GM18499 (cell line): ENCODE data around the gene PIP5K1B.
A peak's percentile ranks its signal among the peaks of the same experiment; 100 is the strongest.

Experiments used
- ATAC-seq: cut with Tn5 transposase; IDR thresholded peaks from one replicate; pipeline ENCODE4 v1.9.1; 2021; ENCODE audit warnings: moderate number of reproducible peaks; ENCODE audit not compliant: insufficient read depth, unreplicated experiment

PIP5K1B gene

DNA sequence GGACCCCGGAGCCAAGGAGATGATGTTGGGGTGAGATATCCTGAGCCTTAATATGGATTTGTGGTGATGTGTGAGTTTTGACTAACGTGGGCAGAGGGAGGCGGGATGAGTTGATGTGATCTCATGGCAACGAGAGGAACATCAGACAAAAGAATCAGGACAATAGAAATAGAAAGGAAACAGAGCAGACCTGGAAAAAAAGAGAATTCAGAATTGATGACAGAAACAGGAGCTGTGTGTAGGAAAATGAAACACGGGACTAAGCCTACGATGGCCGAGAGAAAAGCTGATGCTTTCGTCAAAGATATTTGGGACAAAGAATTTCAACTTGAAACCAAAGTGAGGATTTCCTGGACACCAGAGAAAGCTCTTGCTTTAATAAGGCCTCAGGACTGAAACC, 298.0 kb downstream of the PIP5K1B start:
- no peak for ATAC-seq

DNA sequence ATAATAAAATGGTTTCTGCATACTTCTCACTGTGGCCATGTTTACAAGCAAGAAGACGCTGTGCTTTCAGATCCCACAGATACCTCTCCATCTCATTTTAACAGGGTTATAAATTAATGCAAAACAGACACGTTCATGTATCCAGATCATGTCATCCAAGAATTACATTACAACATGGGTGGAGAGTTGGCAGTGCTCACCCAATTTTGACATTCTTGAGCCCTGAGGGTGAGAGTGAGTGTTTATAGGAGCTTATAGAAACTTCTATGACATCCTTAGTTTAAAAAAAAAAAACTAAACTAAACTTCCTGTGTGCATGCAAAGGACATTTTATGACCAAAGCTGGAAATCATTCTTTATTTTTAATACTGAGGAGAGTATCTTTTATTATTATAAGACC, 299.8 kb downstream of the PIP5K1B start:
- ATAC-seq: no peak

DNA sequence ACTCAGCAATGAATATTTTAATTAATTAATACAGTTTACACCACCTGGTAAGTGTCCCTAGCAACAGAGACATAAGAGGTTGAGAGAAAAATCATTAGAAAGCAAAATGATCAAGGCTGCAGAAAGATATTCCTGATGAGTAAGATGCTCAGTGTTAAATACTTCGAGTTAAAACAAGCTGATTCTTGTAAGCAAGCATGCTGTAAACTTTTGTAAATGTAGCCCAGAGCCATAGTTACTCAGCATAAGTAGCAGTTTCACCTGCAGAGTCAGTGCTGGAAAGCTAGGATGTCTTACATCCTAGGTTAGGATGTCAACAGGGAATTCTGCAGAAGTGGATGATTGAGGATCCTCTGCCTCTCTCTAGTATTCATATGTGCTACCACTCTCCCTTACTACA, 304.7 kb downstream of the PIP5K1B start:
- no peak for ATAC-seq

DNA sequence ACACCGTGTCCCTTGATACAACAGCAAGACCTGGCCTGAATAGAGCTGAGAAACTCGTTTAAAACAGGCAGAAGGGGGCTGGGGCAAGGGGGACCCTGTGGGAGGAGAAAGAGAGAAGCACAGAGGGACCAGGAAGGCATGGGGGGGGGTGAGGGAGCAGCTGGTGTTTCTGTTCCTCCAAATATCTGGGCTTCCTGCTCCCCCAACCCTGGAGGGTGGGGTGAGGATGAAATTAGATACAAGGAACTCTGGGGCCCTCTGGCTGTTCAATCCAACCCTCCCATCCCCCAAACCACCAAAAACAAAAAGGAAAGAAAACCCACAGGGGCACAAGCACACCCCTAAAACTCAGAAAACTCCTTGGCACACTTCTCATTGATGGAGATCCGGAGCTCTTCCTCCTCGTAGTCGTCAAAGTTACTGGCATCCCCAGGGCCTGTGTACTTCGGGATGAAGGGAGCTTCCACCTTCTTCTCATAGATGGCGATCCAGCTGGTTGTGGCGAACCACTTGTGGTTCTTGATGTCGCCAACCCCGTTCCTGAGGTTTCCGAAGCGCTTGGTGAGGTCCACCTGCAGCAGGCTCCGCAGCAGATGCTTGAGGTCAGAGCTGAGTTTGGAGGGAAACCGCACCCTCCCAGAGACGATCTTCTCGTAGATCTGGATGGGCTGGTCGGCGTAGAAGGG, 307.8 kb downstream of the PIP5K1B start:
- no peak for ATAC-seq

DNA sequence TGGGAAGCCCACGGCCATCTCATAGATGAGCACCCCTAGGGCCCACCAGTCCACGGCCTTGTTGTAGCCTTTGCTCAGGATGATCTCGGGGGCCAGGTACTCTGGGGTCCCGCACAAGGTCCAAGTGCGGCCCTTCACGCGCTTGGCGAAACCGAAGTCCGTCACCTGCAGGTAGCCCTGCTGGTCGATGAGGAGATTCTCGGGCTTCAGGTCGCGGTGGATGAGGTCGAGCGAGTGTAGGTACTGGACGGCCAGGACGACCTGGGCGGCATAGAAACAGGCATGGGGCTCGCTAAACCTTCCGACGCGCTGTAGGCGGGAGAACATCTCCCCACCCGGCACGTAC, 308.3 kb downstream of the PIP5K1B start:
- no peak for ATAC-seq

DNA sequence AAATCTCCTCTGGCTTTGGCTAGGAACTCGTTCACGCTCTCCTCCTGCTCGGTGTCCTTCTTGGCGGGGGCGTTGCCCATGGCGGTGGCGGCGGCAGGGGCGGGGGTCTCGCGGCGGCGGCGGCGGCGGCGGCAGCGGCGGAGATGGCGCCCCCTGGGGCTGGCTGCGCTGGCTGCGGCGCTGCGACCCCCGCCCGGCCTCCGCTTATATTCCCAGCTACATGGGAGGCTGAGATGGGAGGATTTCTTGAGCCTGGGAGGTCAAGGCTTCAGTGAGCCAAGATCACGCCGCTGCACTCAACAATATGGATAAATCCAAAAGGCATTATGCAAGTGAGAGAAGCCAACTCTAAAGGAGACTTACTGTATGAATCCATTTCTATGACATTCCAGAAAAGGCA, 309.0 kb downstream of the PIP5K1B start, which contains the start of gene PRKACG:
PRKACG (minus strand) TSS at position 101 of the 400 bp plus-strand sequence; CDS start at position 80, 21 bp downstream.
- ATAC-seq: no peak

DNA sequence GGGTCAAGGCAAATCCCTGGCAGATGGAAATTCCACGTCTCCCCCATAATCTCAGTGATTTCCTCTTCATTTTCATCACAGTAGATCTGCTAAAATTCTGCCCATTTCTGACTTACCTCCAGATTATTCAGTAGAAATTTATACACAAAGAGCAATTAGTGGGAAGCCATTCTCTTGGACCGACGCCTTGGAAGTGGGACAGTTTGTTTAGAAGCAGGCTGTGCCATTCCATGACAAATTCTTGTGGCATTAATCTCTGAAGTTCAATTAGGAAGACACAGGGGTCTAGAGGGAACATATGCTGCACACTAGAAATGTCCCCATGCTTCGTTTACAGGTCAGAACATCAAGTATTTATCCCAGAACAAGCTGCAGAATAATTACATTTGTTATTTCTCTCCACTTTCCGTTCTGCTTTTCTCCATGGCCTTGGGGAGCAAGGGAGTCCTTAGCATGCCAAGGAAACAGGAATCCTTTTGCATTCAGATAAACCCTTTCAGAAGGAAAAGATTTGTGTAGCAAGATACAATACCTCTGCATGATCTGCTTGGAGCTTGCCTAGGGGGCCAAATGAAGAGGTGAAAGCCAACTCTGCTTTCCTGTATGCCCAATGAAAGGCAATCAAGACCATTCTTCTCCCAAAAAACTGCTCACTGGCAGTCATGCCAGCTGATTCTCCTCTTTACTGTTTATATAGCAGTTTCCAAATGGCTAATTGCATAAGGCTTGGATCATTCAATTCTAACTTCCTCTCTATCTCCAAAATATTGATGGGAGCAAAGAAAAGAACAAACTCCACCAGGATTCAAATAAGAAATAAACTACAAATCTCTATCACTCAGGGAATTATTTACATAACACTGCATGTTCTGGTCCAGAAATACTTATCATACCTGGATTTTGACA, 311.4 kb downstream of the PIP5K1B start:
- ATAC-seq: no peak

DNA sequence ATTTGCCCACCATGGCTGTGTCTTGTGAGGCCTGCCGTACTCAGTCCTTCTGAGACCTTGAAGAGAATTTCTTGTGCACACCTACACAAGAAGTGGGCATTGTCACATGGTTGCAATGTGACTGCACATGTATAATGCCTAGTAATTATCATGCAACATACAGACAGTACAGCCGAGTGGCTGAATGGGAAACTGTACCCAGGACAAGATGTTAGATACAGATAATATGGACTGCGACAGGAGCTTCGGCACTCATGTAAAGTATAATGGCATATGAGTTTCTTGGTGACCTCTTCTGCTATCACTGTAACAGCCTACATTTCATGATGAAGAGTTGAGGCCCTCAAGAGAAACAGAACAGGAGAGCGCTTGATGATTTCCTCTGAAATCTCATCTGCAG, 313.7 kb downstream of the PIP5K1B start:
- no peak for ATAC-seq

DNA sequence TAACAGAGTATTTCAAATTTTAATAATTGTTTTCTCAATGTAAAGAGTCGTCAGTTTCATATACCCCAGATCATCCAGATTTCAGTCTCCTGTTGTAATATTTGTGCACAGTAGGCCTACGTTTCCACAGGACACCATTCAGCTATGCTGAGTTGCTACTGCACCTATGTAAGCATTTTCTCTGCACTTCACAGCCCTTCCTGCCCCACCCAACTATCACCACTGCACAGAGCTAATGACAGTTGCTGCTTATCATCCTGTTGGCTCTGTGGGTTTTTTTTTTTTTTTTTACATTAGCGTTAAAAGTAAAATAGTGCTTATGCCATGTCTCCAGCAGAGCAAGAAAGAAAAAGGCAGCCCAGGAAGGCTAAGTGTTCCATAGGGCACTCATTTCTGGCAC, 314.8 kb downstream of the PIP5K1B start:
- no peak for ATAC-seq

DNA sequence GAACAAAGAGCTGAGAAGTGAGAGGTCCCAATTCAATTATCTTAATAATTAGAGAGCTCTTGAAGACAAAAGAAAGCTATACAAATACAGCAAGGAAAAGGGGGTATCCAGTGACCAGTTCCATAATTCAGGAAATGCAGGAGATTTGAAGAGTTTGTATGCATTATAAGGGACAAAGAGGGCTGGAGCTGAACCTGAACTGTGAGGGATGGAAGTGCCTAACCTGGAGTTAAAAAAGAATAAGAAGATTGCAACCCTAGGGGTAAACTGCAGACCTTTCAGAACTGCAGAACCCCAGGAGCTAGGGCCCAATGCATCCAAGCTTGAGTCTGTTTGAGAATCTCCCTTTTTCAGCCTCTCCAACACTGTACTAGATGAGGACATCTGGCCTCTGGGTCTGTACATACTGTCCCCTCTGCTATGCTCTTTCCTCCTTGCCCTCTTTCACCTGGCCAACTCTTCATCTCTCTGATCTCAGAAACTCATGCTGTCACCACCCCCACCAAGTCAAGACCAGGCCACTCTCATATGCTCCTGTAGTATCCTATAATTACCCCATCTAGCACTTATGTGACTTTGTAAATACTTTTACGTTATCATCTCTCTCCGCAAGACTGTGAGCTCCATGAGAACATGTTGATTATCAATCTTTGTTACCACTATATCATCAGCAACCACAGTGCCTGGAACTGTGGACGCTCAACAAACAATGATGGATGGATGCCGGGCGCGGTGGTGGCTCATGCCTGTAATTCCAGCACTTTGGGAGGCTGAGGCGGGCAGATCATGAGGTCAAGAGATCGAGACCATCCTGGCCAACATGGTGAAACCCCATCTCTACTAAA, 315.5 kb downstream of the PIP5K1B start:
- ATAC-seq: no peak

DNA sequence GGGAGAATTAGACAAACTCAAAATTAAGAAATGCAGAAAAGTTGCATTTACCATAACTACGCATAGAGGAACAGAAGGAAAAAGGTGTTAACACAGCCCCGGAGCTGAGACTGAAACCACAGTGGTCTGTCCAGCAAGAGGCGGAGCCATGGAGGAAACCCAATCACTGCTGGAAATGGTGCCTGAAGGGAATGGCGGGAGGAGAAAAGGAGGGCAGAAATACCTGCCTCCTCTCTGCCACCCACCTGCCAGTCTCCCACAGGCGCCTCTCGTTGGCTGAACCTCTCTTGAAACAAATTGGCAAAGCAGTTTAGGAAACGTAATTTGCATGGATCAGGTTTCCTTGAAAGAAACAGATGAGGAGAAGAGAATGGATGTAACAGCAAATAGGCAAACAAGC, 318.6 kb downstream of the PIP5K1B start:
- ATAC-seq: no peak

DNA sequence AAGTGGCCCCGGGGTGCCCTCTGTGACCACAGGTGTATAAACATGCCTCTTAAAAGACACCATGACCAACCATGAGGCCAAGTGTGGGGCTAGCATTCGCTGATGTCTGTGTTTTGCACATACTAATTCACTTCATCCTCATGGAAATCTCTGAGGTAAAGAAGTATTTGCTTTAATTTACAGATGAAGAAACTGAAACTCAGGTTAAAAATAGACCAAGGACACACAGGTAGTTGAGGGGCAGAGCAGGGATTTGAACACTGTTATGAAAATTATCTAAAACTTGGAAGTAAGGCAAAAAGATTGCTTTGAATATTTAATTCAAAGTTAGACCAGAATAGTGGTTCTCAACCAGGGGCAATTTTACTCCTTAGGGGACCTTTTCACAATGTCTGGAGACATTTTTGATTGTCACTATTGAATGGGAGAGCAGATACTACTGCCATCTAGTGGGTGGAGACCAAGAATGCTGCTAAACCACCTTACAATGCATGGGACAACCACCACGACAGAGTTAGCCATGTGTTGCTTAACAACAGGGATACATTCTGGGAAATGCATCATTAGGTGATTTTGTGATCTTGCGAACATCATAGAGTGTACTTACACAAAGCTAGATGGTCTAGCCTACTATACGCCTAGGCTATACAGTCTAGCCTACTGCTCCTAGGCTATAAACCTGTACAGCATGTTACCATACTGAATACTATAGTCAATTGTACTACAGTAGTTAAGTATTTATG, 322.5 kb downstream of the PIP5K1B start:
- no peak for ATAC-seq

DNA sequence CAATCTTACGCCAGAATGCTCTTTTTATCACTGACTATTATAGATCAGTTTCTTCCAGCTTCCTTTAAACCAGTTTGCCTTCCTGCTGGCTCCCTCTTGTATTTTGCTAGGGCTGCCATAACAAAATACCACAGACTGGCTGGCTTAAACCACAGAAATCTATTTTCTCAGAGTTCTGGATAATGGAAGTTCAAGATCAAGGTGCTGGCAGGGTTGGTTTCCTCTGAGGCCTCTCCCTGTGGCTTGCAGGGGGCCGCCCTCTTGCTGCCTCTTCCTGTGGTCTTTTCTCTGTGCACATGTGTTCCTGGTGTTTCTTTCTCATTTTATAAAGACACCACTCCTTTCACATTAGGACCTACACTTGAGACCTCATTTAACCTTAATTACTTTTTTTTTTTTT, 323.7 kb downstream of the PIP5K1B start:
- no peak for ATAC-seq

DNA sequence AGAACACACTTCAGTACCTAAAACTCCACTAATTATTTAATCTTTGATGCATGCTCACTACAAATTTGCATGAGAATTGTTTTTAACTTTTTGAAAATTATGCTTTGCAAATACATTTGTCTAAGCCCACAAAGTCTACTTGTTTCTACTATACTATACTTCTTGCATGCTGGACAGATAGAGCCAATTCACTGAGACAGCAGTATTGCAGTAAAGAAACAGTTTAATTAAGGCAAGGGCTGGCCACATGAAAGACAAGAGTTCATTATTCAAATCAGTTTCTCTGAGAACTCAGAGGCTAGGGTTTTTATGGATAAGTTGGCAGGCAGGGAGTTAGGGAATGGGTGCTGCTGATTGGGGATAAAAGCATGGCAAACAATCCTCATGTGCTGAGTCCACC, 324.5 kb downstream of the PIP5K1B start:
- ATAC-seq: no peak

DNA sequence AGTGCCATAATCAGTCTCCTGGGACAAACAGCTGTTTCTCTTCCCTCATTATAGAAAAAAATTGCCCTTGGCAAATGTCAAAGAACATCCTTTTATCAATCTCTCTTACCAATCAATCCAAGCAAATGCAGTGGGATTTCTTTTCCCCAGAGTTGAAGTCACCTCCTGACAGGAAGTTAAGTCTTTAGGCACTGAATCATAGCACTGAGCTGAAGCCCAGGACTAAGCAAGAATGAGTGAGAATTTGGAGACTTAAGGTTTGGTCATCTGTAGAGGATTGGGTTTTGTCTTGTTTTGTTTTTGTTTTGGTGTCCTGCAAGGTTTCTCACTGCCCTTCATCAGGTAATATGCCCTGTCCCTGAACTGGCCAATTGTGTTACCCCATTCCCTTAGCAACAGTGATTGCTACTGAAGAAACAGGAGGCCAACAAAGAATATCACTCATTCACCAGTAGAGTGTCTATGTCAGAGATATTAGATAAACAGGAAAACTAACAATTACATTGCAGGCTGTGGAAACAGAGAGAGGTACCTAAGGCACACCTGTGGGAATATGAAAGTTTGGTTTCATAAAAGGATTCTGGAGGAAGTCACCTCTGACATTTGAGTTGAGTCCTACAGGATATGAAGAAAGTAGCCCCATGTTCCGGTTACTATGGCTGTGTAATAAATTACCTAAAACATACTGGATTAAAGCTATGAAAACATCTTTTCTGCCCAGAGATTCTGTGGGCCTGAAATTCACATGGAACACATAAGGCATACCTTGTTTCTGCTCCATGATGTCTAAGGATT, 326.0 kb downstream of the PIP5K1B start:
- ATAC-seq: no peak

DNA sequence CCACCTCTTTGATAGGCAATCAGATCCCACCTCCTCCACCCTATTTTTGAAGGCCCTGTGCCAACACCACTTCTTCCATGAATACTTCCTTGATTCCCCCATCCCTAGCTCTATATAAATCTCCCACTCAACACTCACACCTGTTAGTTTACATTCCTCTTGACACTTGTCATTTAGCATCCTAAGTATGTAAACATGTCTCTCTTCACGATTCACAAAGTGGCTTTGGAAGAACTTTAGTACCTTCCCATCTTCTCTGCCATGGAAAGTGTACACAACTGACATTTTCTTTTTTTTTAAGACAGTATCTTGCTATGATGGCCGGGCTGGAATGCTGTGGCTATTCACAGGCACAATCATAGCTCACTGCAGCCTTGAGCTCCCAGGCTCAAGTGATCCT, 329.0 kb downstream of the PIP5K1B start:
- ATAC-seq: no peak

DNA sequence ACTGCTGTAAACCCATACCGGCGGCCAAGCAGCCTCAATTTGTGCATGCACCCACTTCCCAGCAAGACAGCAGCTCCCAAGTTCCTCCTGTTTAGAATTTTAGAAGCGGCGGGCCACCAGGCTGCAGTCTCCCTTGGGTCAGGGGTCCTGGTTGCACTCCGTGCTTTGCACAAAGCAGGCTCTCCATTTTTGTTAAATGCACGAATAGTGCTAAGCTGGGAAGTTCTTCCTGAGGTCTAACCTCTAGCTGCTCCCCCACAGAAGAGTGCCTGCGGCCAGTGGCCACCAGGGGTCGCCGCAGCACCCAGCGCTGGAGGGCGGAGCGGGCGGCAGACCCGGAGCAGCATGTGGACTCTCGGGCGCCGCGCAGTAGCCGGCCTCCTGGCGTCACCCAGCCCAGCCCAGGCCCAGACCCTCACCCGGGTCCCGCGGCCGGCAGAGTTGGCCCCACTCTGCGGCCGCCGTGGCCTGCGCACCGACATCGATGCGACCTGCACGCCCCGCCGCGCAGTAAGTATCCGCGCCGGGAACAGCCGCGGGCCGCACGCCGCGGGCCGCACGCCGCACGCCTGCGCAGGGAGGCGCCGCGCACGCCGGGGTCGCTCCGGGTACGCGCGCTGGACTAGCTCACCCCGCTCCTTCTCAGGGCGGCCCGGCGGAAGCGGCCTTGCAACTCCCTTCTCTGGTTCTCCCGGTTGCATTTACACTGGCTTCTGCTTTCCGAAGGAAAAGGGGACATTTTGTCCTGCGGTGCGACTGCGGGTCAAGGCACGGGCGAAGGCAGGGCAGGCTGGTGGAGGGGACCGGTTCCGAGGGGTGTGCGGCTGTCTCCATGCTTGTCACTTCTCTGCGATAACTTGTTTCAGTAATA, 330.6 kb downstream of the PIP5K1B start, which contains the start of gene FXN:
FXN (plus strand) TSS at position 315 of the 871 bp plus-strand sequence; CDS start at position 346, 31 bp downstream.
- peak; percentile 82 for ATAC-seq

DNA sequence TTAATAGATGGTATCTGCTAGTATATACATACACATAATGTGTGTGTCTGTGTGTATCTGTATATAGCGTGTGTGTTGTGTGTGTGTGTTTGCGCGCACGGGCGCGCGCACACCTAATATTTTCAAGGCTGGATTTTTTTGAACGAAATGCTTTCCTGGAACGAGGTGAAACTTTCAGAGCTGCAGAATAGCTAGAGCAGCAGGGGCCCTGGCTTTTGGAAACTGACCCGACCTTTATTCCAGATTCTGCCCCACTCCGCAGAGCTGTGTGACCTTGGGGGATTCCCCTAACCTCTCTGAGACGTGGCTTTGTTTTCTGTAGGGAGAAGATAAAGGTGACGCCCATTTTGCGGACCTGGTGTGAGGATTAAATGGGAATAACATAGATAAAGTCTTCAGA, 331.3 kb downstream of the PIP5K1B start:
- ATAC-seq: no peak
